Glomerular endothelial cell (primary cell): ENCODE measurements around the gene NUP210L. TPM values are rescaled to one million over a fixed set of nuclear protein-coding genes. Genes with fewer than 3 reads are reported as not detected.
"Not testable (repeated sequence)": the region's sequence is repeated elsewhere in the genome, so short reads cannot be mapped to it uniquely, and the experiment has no call there.

Experiments
- DNase-seq: peaks from one replicate; pipeline ENCODE4 v3.0.0-alpha.2; 2011; ENCODE audit warnings: low read depth, low spot score; ENCODE audit errors: extremely low read depth
- total RNA-seq: library from RNA; depleted of rRNA; stranded (reverse); fragments of >200 nt; gene quantifications from 2 replicates; pipeline ENCODE4 v1.2.3, GENCODE V29; 2015

NUP210L gene
- total RNA-seq, 1 donor from 2014 or later = not detected

GRCh38 chr1:154000420-154000819 is 154.5 kb downstream of the NUP210L start:
- no peak for DNase-seq

DNA sequence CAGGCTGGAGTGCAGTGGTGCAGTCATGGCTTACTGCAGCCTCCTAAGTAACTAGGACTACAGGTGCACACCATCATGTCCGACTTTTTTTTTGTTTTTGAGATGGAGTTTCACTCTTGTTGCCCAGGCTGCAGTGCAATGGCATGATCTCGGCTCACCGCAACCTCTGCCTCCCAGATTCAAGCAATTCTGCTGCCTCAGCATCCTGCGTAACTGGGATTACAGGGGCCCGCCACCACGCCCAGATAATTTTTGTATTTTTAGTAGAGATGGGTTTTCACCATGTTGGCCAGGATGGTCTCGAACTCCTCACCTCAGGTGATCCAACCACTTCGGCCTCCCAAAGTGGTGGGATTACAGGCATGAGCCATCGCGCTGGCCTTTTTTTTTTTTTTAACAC is 158.0 kb downstream of the NUP210L start:
- not testable (repeated sequence) for DNase-seq

- no peak for DNase-seq
Measured at GRCh38 chr1:153995640-153996039, 159.2 kb downstream of the NUP210L start.

- no peak for DNase-seq
Measured at GRCh38 chr1:153995202-153995601, 159.7 kb downstream of the NUP210L start.

GRCh38 chr1:153991806-153992205 is 163.1 kb downstream of the NUP210L start:
- DNase-seq = no peak

- DNase-seq = no peak
Measured at GRCh38 chr1:153991151-153991630, 163.7 kb downstream of the NUP210L start.

GRCh38 chr1:153990468-153991150 is 164.3 kb downstream of the NUP210L start, which contains the start of gene RPS27:
Gene RPS27 (plus strand): TSS chr1:153990762. CDS start chr1:153990797, 35 bp downstream.
- peak; percentile 96 for DNase-seq

- DNase-seq = no peak
Measured at GRCh38 chr1:153987621-153988020, 167.3 kb downstream of the NUP210L start.

- no peak for DNase-seq
Measured at GRCh38 chr1:153985941-153986761, 168.7 kb downstream of the NUP210L start, which contains the start of gene RAB13. Gene RAB13 (minus strand): TSS chr1:153986339. CDS start chr1:153986236, 103 bp downstream.

GRCh38 chr1:153985341-153985912 is 169.4 kb downstream of the NUP210L start:
- no peak for DNase-seq

DNA sequence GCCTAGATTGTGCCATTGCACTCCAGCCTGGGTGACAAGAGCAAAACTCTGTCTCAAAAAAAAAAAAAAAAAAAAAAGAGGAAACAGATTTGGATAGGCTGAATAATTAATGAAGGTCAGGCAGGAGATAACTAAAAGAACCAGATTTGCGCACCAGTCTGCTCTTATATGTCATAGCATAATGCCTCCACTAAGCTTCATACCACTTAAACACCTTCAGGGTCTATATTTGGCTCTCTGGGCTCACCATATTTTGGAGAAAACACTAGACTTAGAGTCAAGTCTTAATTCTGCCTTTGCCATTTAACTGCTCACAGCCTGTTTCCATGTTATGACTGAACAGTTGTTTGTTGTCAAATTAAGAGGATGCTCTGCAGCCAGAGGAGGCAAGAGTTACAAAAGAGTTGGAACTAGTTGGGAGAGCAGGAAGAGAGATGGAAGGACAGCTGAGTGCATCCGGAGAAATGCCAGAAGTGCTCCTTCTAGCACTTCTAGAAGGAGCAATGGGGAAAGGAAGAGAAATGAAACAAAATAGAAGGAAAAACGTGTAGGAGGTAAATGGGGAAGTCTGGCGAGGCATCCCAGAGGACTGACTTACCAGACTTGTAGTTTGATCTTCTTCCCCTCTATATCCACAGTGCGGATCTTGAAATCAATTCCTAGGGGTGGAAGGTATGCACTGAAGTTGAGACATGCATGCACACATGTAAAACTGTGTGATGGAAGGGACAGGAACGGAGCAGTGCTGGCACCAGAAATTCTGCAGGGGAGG is 170.6 kb downstream of the NUP210L start:
- no peak for DNase-seq

DNA sequence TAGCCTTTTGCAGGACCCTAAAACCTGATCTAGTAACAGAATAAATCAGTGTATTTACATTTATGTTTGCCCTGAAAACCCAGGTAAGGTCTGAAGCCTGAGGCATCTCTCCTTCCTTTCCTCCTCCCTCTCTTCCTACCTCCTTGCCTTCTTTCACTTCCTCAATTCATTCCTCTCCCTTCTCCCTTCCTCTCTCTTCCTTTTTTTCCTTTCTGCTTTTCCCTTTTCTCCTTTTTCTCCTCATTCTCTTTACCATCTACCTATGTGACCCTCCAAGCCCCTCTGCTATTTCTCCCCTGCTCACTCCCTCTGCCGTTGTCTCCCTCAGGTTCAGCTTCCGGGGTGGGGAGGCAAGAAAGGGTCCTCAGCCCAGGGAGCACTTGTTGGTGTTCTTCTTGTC is 173.1 kb downstream of the NUP210L start:
- DNase-seq = not testable (repeated sequence)

DNA sequence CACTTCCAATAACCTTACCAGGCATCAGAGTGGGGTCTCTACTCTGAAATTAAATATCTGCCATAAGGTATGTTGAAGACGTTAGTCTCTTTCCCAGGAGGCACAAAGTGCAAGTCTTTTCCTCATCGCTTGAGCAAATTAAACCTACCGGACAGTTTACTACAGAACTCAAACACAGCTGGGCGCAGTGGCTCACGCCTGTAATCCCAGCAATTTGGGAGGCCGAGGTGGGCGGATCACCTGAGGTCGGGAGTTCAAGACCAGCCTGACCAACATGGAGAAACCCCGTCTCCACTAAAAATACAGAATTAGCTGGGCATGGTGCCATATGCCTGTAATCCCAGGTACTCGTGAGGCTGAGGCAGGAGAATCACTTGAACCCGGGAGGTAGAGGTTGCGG is 175.8 kb downstream of the NUP210L start:
- DNase-seq = not testable (repeated sequence)

DNA sequence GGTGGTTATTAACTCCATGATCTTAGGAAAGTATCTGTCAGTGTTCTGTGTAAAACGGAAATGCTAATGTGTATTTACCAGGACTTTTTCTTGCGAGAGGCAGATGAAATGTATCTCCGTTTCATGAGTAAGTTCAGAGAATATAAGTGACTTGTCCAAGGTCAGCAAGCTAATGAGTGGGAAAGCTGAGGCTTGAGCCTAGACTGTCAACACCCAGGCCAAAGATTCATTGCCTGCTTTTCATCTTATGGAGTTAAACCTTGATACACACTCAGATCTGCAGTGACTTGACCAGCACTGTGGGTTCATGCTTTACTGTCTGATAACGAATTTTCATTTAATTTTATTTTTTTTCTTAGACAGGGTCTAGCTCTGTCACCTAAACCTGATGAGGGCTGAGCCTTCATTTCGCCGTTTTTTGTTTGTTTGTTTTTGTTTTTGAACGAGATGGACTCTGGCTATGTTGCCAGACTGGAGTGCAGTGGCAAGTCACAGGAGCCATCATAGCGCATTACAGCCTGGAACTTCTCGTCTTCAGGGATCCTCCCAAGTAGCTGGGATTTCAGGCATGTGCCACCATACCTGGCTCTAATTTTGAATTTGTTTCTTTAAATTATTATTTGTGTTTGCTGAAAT is 176.5 kb downstream of the NUP210L start:
- DNase-seq = no peak

- no peak for DNase-seq
Measured at GRCh38 chr1:153977250-153978240, 177.3 kb downstream of the NUP210L start, which contains the start of gene JTB. Gene JTB (minus strand): TSS chr1:153977674. CDS start chr1:153977252, 422 bp downstream.

DNA sequence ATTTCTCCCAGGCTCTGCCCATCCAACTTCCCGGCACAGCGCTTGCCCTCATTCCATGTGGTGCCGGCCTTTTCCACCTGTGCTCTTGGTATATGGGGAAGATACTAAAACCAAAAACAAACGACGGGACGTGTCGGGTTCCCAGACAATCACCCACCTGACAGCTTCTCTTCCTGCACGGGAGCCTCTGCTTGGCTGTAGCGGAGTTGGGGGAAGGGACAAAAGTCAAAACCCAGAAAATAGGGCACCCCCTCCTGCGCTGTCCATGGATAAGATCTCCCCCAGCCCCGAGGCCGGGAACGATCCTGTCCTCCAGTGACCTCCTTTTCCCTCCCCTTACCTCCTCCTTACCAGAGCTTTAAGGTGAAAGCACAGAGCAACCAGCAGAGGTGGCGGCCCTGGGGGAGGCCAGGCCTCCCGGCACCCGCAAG is 178.0 kb downstream of the NUP210L start:
- no peak for DNase-seq

- DNase-seq = no peak
Measured at GRCh38 chr1:153973525-153973924, 181.3 kb downstream of the NUP210L start.

- DNase-seq = no peak
Measured at GRCh38 chr1:153973071-153973470, 181.8 kb downstream of the NUP210L start.

DNA sequence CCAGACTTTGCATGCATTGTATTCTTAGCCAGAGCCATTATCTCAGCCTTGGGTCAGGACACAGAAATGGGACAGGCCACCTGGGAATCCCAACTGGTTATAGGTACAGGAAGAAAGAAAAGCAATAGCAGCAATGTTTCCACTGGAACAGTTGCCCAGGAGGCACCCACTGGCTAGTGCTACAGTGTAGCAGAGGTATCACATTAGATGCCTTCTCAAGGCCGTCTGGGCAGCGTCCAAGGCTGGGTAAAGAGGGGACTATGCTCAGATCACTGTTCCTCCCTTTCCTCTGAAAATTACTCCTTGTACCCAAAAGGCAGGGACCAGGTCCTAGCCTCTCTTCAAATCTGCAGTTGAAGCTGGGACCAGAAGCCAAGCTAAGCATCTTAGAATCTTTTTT is 184.5 kb downstream of the NUP210L start:
- DNase-seq = no peak
